ENCODE results near the gene TNPO3. TPM values are rescaled to one million over a fixed set of nuclear protein-coding genes. Genes with fewer than 3 reads are reported as not detected.

The TNPO3 gene
- total RNA-seq, 3 donors from 2014 or later: 36.4 to 42.7 (median 36.6) TPM

DNA sequence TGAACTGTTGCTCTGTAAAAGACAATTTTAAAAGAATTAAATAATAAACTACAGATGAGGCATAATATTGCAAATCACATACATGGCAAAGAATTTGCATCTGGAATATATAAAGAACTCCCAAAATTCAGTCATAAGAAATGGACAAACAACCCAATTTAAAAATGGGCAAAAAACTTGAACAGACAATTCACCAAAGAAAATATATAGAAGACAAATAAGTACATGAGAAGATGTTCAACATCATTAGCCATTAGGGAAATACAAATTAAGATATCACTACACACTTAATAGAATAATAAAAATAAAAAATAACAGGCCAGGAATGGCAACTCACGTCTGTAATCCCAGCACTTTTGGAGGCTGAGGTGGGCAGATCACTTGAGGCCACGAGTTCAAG is 22.0 kb upstream of the TNPO3 start:
- H3K27me3 ChIP-seq: no peaks in the 10 kb centered on the region
- no peaks in the 10 kb centered on the region for H3K36me3 ChIP-seq
- no peak overlapping the region for H3K27ac ChIP-seq
- H3K4me3 ChIP-seq: no peak overlapping the region
- intact Hi-C loops (cut with DNase I; ENCODE audit: low total_unique reads): no loop called here
- no peak for DNase-seq (ENCODE audit: low spot score in 2 of 2)
- H3K9me3 ChIP-seq: no peaks in the 10 kb centered on the region
- H3K4me1 ChIP-seq: no peaks in the 10 kb centered on the region
- TF ChIP-seq, protein P1, sequence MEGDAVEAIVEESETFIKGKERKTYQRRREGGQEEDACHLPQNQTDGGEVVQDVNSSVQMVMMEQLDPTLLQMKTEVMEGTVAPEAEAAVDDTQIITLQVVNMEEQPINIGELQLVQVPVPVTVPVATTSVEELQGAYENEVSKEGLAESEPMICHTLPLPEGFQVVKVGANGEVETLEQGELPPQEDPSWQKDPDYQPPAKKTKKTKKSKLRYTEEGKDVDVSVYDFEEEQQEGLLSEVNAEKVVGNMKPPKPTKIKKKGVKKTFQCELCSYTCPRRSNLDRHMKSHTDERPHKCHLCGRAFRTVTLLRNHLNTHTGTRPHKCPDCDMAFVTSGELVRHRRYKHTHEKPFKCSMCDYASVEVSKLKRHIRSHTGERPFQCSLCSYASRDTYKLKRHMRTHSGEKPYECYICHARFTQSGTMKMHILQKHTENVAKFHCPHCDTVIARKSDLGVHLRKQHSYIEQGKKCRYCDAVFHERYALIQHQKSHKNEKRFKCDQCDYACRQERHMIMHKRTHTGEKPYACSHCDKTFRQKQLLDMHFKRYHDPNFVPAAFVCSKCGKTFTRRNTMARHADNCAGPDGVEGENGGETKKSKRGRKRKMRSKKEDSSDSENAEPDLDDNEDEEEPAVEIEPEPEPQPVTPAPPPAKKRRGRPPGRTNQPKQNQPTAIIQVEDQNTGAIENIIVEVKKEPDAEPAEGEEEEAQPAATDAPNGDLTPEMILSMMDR (IDR thresholded peaks at IDR 0.05): no peak
- TF ChIP-seq POLR2AphosphoS5 (IDR thresholded peaks at IDR 0.05) (no peak), POLR2A (IDR thresholded peaks at IDR 0.05) (no peak)

DNA sequence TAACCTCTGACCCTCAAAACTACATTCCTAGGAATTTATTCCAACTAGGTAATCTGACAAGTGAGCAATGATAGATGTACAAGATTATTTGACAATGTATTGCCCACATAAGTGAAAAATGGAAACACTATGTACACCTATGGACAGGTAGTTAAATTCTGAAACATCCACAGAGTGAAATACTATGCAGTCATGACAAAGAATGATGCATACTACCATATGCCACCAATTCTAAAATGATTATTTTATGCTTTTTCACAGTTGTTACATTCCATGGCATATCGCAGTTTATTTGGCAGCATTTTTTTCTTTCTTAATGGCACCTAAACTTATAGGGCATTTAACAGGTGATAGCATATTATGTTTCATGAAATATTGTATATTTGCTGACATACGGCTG is 20.1 kb upstream of the TNPO3 start:
- no peaks in the 10 kb centered on the region for H3K36me3 ChIP-seq
- intact Hi-C loops (cut with DNase I; ENCODE audit: low total_unique reads): no loop called here

DNA sequence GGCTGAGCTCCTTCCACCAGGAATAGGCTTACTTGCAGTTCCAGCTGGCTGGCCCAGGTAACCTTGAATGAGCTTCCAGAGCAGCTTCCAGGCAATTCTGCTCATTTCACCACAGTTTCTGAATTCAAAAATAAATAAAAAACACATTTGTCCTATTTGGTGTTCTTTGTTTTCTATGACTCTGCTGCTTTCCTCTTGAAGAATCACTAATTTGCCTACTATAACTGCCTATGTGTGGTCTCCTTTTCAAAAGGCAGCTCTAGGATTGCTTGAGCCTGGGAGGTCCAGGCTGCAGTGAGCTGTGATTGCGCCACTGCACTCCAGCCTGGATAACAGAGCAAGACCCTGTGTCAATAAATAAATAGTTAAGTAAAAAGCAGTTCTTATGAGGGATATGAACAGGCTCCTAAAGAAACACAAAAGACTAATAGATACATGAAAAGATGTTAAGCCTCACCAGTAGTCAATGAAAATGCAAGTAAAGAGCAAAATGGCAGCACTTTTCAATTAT is 19.5 kb upstream of the TNPO3 start:
- H3K27ac ChIP-seq: no peak overlapping the region
- no peaks in the 10 kb centered on the region for H3K9me3 ChIP-seq
- no peak for TF ChIP-seq POLR2AphosphoS5 (IDR thresholded peaks at IDR 0.05)
- TF ChIP-seq, protein P1 (IDR thresholded peaks at IDR 0.05): no peak
- TF ChIP-seq POLR2A (IDR thresholded peaks at IDR 0.05): no peak
- no peaks in the 10 kb centered on the region for H3K4me1 ChIP-seq
- H3K4me3 ChIP-seq: no peak overlapping the region
- intact Hi-C loops (cut with DNase I; ENCODE audit: low total_unique reads): no loop called here
- H3K27me3 ChIP-seq: no peaks in the 10 kb centered on the region
- no peaks in the 10 kb centered on the region for H3K36me3 ChIP-seq
- no peak for DNase-seq (ENCODE audit: low spot score in 2 of 2)

More for the DNA sequence above, 20.1 kb upstream of the TNPO3 start:
- Histone ChIP-seq H3K4me3 (no peak overlapping the region), H3K27ac (no peak overlapping the region), H3K4me1 (no peaks in the 10 kb centered on the region), H3K27me3 (no peaks in the 10 kb centered on the region), H3K9me3 (no peaks in the 10 kb centered on the region)
- no peak for DNase-seq (ENCODE audit: low spot score in 2 of 2)
- TF ChIP-seq POLR2AphosphoS5 (IDR thresholded peaks at IDR 0.05) (no peak), POLR2A (IDR thresholded peaks at IDR 0.05) (no peak)
- TF ChIP-seq, protein P1 (IDR thresholded peaks at IDR 0.05): no peak

DNA sequence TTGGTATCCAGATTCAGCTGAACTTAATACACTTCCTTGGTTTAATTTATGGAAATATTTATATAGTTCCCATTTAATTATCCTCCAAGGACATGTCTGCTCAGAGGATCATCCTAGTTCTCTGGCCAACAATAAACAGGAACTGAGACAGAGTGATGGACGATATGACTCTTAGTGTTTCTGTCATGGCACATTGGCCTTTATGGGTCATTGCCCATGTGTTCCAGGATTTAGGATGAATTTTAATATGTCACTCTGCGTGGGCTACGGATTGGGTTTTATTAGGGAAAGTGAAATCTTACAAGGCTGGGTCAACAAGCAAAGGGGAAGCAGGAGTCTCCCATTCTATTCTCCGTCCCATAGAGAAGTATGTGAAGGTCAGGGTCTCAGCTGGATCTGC is 18.8 kb upstream of the TNPO3 start:
- DNase-seq (ENCODE audit: low spot score in 2 of 2): no peak
- TF ChIP-seq POLR2A (IDR thresholded peaks at IDR 0.05): no peak
- TF ChIP-seq POLR2AphosphoS5 (IDR thresholded peaks at IDR 0.05): no peak
- TF ChIP-seq, protein P1 (IDR thresholded peaks at IDR 0.05): no peak
- intact Hi-C loops (cut with DNase I; ENCODE audit: low total_unique reads): no loop called here
- H3K36me3 ChIP-seq: no peaks in the 10 kb centered on the region
- no peak overlapping the region for H3K4me3 ChIP-seq
- no peaks in the 10 kb centered on the region for H3K4me1 ChIP-seq
- H3K27me3 ChIP-seq: no peaks in the 10 kb centered on the region
- H3K9me3 ChIP-seq: no peaks in the 10 kb centered on the region
- no peak overlapping the region for H3K27ac ChIP-seq

DNA sequence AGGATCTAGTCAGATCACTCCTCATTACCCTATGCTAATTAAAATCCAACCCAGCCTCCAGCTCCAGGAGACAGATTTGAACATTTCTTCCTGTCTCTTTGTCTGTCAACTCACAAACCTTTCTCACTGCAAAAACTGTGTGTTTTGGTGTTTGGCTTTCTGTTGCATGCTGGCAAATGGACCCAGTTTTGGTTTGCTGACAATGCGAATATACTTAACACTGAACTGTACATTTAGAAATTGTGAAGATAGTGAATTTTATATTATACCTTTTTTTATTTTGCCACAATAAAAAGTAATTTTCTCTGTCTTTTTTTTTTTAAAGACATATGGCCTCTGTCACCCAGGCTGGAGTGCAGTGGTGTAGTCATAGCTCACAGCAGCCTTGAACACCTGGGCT is 18.3 kb upstream of the TNPO3 start:
- H3K4me3 ChIP-seq: no peak overlapping the region
- intact Hi-C loops (cut with DNase I; ENCODE audit: low total_unique reads): no loop called here
- H3K27ac ChIP-seq: no peak overlapping the region
- no peaks in the 10 kb centered on the region for H3K9me3 ChIP-seq
- no peak for DNase-seq (ENCODE audit: low spot score in 2 of 2)
- TF ChIP-seq POLR2AphosphoS5 (IDR thresholded peaks at IDR 0.05) (no peak), POLR2A (IDR thresholded peaks at IDR 0.05) (no peak)
- TF ChIP-seq, protein P1 (IDR thresholded peaks at IDR 0.05): no peak
- no peaks in the 10 kb centered on the region for H3K27me3 ChIP-seq
- H3K4me1 ChIP-seq: no peaks in the 10 kb centered on the region
- H3K36me3 ChIP-seq: no peaks in the 10 kb centered on the region

Data from breast epithelium (tissue), 4 donors.